ENCODE measurements around the gene ZNF678. TPM values are rescaled to one million over a fixed set of nuclear protein-coding genes. Genes with fewer than 3 reads are reported as not detected.

Gene ZNF678
- total RNA-seq, 1 donor from 2014 or later = 15.2 TPM

DNA sequence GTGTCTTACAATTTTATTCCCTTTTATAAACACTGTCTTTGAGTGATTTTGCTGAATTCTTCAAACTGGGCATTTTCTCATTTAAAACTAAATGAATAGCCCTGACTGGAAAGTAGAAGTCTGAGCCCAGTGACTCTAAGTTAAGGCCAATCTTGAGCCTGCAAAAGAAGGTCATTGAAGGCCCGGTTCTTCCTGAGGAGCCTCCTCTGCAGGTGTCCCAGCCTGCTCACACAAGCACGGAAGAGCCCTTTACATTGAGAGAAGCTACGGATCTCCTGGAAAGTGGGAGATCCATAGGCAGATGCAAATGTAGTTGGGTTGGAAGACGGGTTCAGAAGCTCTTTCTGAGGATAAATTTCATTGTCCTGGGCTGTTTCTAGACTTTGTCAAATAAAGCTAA, 3.9 kb downstream of the ZNF678 start:
- no peak for DNase-seq (ENCODE audit: extremely low spot score in 2 of 2)
- no peaks in the 10 kb centered on the region for H3K9me3 ChIP-seq
- TF ChIP-seq POLR2A (IDR thresholded peaks at IDR 0.05) (no peak), POLR2AphosphoS5 (IDR thresholded peaks at IDR 0.05; ENCODE audit: insufficient read depth in 1 of 2, low read depth in 1 of 2) (no peak)
- TF ChIP-seq, protein P1, sequence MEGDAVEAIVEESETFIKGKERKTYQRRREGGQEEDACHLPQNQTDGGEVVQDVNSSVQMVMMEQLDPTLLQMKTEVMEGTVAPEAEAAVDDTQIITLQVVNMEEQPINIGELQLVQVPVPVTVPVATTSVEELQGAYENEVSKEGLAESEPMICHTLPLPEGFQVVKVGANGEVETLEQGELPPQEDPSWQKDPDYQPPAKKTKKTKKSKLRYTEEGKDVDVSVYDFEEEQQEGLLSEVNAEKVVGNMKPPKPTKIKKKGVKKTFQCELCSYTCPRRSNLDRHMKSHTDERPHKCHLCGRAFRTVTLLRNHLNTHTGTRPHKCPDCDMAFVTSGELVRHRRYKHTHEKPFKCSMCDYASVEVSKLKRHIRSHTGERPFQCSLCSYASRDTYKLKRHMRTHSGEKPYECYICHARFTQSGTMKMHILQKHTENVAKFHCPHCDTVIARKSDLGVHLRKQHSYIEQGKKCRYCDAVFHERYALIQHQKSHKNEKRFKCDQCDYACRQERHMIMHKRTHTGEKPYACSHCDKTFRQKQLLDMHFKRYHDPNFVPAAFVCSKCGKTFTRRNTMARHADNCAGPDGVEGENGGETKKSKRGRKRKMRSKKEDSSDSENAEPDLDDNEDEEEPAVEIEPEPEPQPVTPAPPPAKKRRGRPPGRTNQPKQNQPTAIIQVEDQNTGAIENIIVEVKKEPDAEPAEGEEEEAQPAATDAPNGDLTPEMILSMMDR (IDR thresholded peaks at IDR 0.05) = no peak
- peaks cover 19% of the 10 kb centered on the region for H3K4me1 ChIP-seq
- H3K27me3 ChIP-seq = no peaks in the 10 kb centered on the region
- H3K27ac ChIP-seq = no peak overlapping the region
- H3K36me3 ChIP-seq = no peaks in the 10 kb centered on the region
- intact Hi-C loops (cut with DNase I) = no loop called here
- no peak overlapping the region for H3K4me3 ChIP-seq

DNA sequence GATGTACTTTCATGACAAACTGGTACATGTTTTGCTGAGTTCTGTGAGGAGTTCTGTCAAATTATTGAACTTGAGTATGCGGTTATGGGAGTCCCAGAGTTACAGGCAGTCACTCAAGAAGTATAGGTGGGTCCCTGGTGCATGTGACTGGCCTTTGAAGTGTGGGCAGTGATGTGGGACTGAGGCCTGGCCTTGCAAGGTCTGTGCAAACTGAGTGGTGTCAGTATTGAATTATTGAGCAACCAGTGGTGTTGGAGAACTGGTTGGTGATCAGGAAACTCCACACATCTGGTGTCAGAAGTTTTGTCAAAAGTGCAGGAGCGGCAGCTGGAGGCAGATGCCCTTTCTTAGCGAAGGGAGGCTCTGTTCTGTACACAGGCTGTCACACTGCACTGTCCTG, 5.2 kb downstream of the ZNF678 start:
- DNase-seq (ENCODE audit: extremely low spot score in 2 of 2) = no peak
- TF ChIP-seq, protein P1 (IDR thresholded peaks at IDR 0.05) = no peak
- TF ChIP-seq POLR2AphosphoS5 (IDR thresholded peaks at IDR 0.05; ENCODE audit: insufficient read depth in 1 of 2, low read depth in 1 of 2) = no peak
- TF ChIP-seq POLR2A (IDR thresholded peaks at IDR 0.05) = no peak
- H3K9me3 ChIP-seq = no peaks in the 10 kb centered on the region
- peaks cover 19% of the 10 kb centered on the region for H3K4me1 ChIP-seq
- no peak overlapping the region for H3K27ac ChIP-seq
- H3K27me3 ChIP-seq = no peaks in the 10 kb centered on the region
- H3K36me3 ChIP-seq = no peaks in the 10 kb centered on the region
- intact Hi-C loops (cut with DNase I) = no loop called here
- no peak overlapping the region for H3K4me3 ChIP-seq

DNA sequence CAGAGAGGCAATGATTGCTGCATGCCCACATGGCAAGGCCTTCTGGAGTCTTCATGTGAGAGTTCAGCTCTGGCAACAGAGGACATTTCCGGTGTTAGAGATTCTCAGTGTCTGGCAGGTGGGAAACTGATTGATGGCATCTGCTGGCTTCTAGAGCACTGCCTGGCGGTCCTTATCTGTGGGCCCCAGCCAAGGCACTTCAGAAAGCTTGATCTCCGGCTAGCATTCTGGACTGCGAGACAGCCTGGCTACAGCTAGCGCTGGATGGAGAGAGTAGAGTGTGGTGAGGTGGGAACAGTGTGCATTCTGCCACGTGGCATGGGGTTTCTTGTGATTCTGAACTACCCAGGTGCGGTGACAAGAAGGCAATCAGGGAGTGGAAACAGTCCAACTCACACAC, 9.4 kb downstream of the ZNF678 start:
- H3K9me3 ChIP-seq = no peaks in the 10 kb centered on the region
- no peak overlapping the region for H3K27ac ChIP-seq
- H3K27me3 ChIP-seq = no peaks in the 10 kb centered on the region
- H3K36me3 ChIP-seq = no peaks in the 10 kb centered on the region
- no peak overlapping the region for H3K4me3 ChIP-seq
- no peak for DNase-seq (ENCODE audit: extremely low spot score in 2 of 2)
- intact Hi-C loops (cut with DNase I) = no loop called here
- TF ChIP-seq POLR2A (IDR thresholded peaks at IDR 0.05) = no peak
- peaks cover 9% of the 10 kb centered on the region for H3K4me1 ChIP-seq

DNA sequence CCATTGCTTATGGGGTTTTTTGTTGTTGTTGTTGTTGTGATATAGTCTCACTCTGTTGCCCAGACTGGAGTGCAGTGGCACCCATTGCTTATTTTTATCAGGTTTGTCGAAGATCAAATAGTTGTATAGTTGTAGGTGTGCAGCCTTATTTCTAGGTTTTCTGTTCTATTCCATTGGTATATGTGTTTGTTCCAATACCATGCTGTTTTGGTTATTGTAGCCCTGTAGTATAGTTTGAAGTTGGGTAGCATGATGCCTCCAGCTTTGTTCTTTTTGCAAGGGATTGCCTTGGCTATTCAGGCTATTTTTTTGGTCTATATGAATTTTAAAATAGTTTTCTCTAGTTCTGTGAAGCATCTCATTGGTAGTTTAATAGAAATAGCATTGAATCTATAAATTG, 11.6 kb downstream of the ZNF678 start:
- H3K27me3 ChIP-seq = no peaks in the 10 kb centered on the region
- H3K27ac ChIP-seq = no peak overlapping the region
- no peak overlapping the region for H3K4me3 ChIP-seq
- H3K4me1 ChIP-seq = no peaks in the 10 kb centered on the region
- TF ChIP-seq POLR2AphosphoS5 (IDR thresholded peaks at IDR 0.05; ENCODE audit: insufficient read depth in 1 of 2, low read depth in 1 of 2) (no peak), POLR2A (IDR thresholded peaks at IDR 0.05) (no peak)
- TF ChIP-seq, protein P1 (IDR thresholded peaks at IDR 0.05) = no peak
- intact Hi-C loops (cut with DNase I) = no loop called here
- H3K36me3 ChIP-seq = no peaks in the 10 kb centered on the region
- H3K9me3 ChIP-seq = no peaks in the 10 kb centered on the region
- no peak for DNase-seq (ENCODE audit: extremely low spot score in 2 of 2)

DNA sequence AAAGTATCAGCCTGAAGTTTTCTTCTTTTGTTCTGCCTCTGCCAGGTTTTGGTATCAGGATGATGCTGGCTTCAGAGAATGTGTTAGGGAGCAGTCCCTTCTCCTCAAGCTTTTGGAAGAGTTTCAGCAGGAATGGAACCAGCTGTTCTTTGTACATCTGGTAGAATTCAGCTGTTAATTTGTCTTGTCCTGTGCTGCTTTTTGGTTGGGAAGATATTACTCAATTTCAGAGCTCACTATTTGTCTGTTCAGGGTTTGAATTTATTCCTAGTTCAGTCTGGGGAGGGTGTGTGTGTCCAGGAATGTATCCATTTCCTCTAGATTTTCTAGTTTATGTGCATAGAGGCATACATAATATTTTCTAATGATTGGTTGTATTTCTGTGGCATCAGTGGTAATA, 12.8 kb downstream of the ZNF678 start:
- no peak overlapping the region for H3K4me3 ChIP-seq
- no peak for DNase-seq (ENCODE audit: extremely low spot score in 2 of 2)

More for the DNA sequence above, 12.8 kb downstream of the ZNF678 start:
- intact Hi-C loops (cut with DNase I) = no loop called here
- Histone ChIP-seq H3K9me3 (no peaks in the 10 kb centered on the region), H3K27me3 (no peaks in the 10 kb centered on the region), H3K27ac (no peak overlapping the region), H3K4me1 (no peaks in the 10 kb centered on the region), H3K36me3 (no peaks in the 10 kb centered on the region)
- TF ChIP-seq POLR2AphosphoS5 (IDR thresholded peaks at IDR 0.05; ENCODE audit: insufficient read depth in 1 of 2, low read depth in 1 of 2) (no peak), POLR2A (IDR thresholded peaks at IDR 0.05) (no peak)
- TF ChIP-seq, protein P1 (IDR thresholded peaks at IDR 0.05) = no peak
